Measurements from ENCODE around the gene KIF15. TPM values are rescaled to one million over a fixed set of nuclear protein-coding genes. Genes with fewer than 3 reads are reported as not detected.

The KIF15 gene
- 0.66 and 14.7 TPM in 2 replicates for total RNA-seq

GRCh38 chr3:44761424-44762169, at the start of gene KIF15, which contains the start of gene KIAA1143:
TSS of gene KIF15 (plus strand) at chr3:44761794. CDS start at chr3:44761866, 72 bp downstream.
TSS of gene KIAA1143 (minus strand) at chr3:44761619. CDS start at chr3:44761602, 17 bp downstream.

GRCh38 chr3:44712455-44713075, 49.0 kb upstream of the KIF15 start, which contains the start of gene ZNF502:
TSS of gene ZNF502 (plus strand) at chr3:44712660. CDS start at chr3:44720262, 7,602 bp downstream.

GRCh38 chr3:44729384-44729910, 32.1 kb upstream of the KIF15 start, which contains the start of gene ZNF501:
TSS of gene ZNF501 (plus strand) at chr3:44729635. CDS start at chr3:44734422, 4,787 bp downstream.

GRCh38 chr3:44861412-44862225, 100.0 kb downstream of the KIF15 start, which contains the start of gene TMEM42:
TSS of gene TMEM42 (plus strand) at chr3:44861912. CDS start at chr3:44861925, 13 bp downstream.

GRCh38 chr3:44874308-44874707, 112.7 kb downstream of the KIF15 start, which contains the start of gene TGM4:
TSS of gene TGM4 (plus strand) at chr3:44874608. CDS start at chr3:44874679, 71 bp downstream.

Other genes starting within 250 kb of the KIF15 start
- gene ZKSCAN7, start 206.6 kb upstream of the KIF15 start, total RNA-seq = 4.6 and 5.0 TPM in 2 replicates
- 1.7 and 1.8 TPM in 2 replicates for gene ZNF660, start 176.8 kb upstream of the KIF15 start, total RNA-seq
- gene ZNF197, start 136.8 kb upstream of the KIF15 start, total RNA-seq = 11.6 and 13.8 TPM in 2 replicates
- gene ZNF35, start 113.1 kb upstream of the KIF15 start, total RNA-seq = 11.4 and 18.3 TPM in 2 replicates
- gene ZNF502, start 49.1 kb upstream of the KIF15 start, total RNA-seq = 3.9 and 4.3 TPM in 2 replicates
- gene ZNF501, start 32.2 kb upstream of the KIF15 start, total RNA-seq = 4.3 and 4.6 TPM in 2 replicates
- 13.6 and 19.6 TPM in 2 replicates for gene KIAA1143, start 175 bp upstream of the KIF15 start, total RNA-seq
- 7.6 and 10.5 TPM in 2 replicates for gene TMEM42, start 100.1 kb downstream of the KIF15 start, total RNA-seq
- not detected in 2 replicates for gene TGM4, start 112.8 kb downstream of the KIF15 start, total RNA-seq
- gene ZDHHC3, start 214.4 kb downstream of the KIF15 start, total RNA-seq = 68.9 and 72.4 TPM in 2 replicates
- 34.1 and 55.6 TPM in 2 replicates for gene EXOSC7, start 214.4 kb downstream of the KIF15 start, total RNA-seq

All from placental pericyte (primary cell).